ENCODE results near the gene TBATA. TPM values are rescaled to one million over a fixed set of nuclear protein-coding genes. Genes with fewer than 3 reads are reported as not detected.

TBATA gene
- polyA plus RNA-seq, 3 donors, result not detected

DNA sequence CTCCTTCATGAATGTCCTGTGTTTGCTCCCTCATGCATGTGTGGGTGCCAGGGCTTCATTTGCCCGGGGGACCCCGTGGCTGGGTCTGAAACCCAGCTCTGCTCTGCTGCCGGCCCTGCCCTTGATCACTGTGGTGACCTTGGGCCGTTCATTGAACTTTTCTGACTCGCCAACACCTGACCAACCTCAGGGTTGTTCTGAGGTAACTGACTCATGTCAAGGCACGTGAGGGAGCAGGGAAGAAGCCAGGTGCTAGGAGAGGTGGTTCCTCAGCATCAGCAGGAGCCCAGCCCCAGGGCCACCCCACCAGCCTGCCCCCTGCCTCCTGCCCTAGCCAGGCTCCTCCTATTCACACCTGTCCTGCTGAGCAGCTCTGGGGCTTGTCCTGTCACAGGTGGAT is 47.9 kb downstream of the TBATA start:
- TF ChIP-seq CTCF (IDR thresholded peaks at IDR 0.05), result no peak
- 91% methylated on average over 5 of the region's 6 CpGs for WGBS (ENCODE audit: insufficient coverage)
- Mint-ChIP-seq H3K4me1 (peaks cover under 1% of the 10 kb centered on the region), H3K9me3 (no peaks in the 10 kb centered on the region), H3K4me3 (no peak overlapping the region), H3K36me3 (no peaks in the 10 kb centered on the region), H3K27me3 (ENCODE audit: low read depth in 3 of 3) (peaks cover 1 to 3% (median 2%) of the 10 kb centered on the region in 3 donors), H3K27ac (no peak overlapping the region)
- Histone ChIP-seq H4K20me1 (ENCODE audit: insufficient read depth, low read length) (no peaks in the 10 kb centered on the region), H3K36me3 (replicated peaks in 1 of 2; ENCODE audit: control insufficient read depth in 1 of 2, insufficient read depth in 2 of 2, low read length in 2 of 2) (no peaks in the 10 kb centered on the region), H3K4me3 (replicated peaks in 1 of 3; ENCODE audit: low read depth in 2 of 3, low read length in 3 of 3) (no peak overlapping the region), H3K79me2 (ENCODE audit: insufficient read depth, low read length) (no peaks in the 10 kb centered on the region), H3K9me3 (replicated peaks in 1 of 2; ENCODE audit: control insufficient read depth in 1 of 2, insufficient read depth in 1 of 2, low read length in 2 of 2) (no peaks in the 10 kb centered on the region), H3K27ac (ENCODE audit: low read depth in 1 of 2, low read length in 2 of 2) (no peak overlapping the region), H2AFZ (ENCODE audit: insufficient read depth, low read depth, low read length, poor library complexity, severe bottlenecking) (no peak overlapping the region), H3K27me3 (ENCODE audit: control insufficient read depth in 2 of 2, insufficient read depth in 2 of 2, low read length in 2 of 2) (no peaks in the 10 kb centered on the region), H3K4me1 (ENCODE audit: control insufficient read depth in 1 of 2, insufficient read depth in 2 of 2, low read length in 2 of 2) (peaks cover 3 to 4% of the 10 kb centered on the region in 2 donors), H3K9ac (ENCODE audit: insufficient read depth, low read length, poor library complexity, severe bottlenecking) (no peak overlapping the region), H3K4me2 (replicated peaks; ENCODE audit: extremely low read depth, low read length, poor library complexity, severe bottlenecking) (no peak overlapping the region)
- intact Hi-C loops (cut with micrococcal nuclease), result no loop called here
- no peak for DNase-seq

DNA sequence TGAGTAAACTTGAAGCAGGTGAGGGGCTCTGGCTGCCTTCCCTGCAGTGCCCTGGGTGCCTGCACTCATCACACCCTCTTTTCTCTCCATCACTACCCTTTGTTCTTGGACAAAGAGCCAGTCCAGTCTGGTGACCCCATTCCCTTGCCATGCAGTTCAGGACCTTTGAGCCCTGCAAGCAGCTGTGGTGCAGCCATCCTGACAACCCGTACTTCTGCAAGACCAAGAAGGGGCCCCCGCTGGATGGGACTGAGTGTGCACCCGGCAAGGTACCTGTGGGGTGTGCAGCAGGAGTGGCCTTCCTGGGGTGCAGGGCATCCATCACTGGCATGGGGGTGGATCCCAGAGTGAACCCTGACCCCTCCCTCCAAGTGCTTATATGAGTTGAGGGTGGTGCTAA is 48.7 kb downstream of the TBATA start:
- no peak overlapping the region for H3K4me3 ChIP-seq (replicated peaks in 1 of 3; ENCODE audit: low read depth in 2 of 3, low read length in 3 of 3)
- H2AFZ ChIP-seq (ENCODE audit: insufficient read depth, low read depth, low read length, poor library complexity, severe bottlenecking), result no peak overlapping the region
- no peak for DNase-seq
- H3K9me3 ChIP-seq (replicated peaks in 1 of 2; ENCODE audit: control insufficient read depth in 1 of 2, insufficient read depth in 1 of 2, low read length in 2 of 2), result no peaks in the 10 kb centered on the region
- H3K36me3 ChIP-seq (replicated peaks in 1 of 2; ENCODE audit: control insufficient read depth in 1 of 2, insufficient read depth in 2 of 2, low read length in 2 of 2), result no peaks in the 10 kb centered on the region
- no peak overlapping the region for H3K27ac ChIP-seq (ENCODE audit: low read depth in 1 of 2, low read length in 2 of 2)
- Mint-ChIP-seq H3K36me3 (no peaks in the 10 kb centered on the region), H3K4me1 (no peaks in the 10 kb centered on the region), H3K27ac (no peak overlapping the region), H3K4me3 (no peak overlapping the region), H3K9me3 (no peaks in the 10 kb centered on the region), H3K27me3 (ENCODE audit: low read depth in 3 of 3) (peaks cover 1 to 3% (median 2%) of the 10 kb centered on the region in 3 donors)
- intact Hi-C loops (cut with micrococcal nuclease), result no loop called here
- H3K9ac ChIP-seq (ENCODE audit: insufficient read depth, low read length, poor library complexity, severe bottlenecking), result no peak overlapping the region
- TF ChIP-seq CTCF (IDR thresholded peaks at IDR 0.05), result no peak
- H3K27me3 ChIP-seq (ENCODE audit: control insufficient read depth in 2 of 2, insufficient read depth in 2 of 2, low read length in 2 of 2), result no peaks in the 10 kb centered on the region
- WGBS (ENCODE audit: insufficient coverage), result 100% methylated on average over 2 of the region's 3 CpGs
- no peaks in the 10 kb centered on the region for H3K4me1 ChIP-seq (ENCODE audit: control insufficient read depth in 1 of 2, insufficient read depth in 2 of 2, low read length in 2 of 2)
- H4K20me1 ChIP-seq (ENCODE audit: insufficient read depth, low read length), result no peaks in the 10 kb centered on the region
- H3K79me2 ChIP-seq (ENCODE audit: insufficient read depth, low read length), result no peaks in the 10 kb centered on the region
- H3K4me2 ChIP-seq (replicated peaks; ENCODE audit: extremely low read depth, low read length, poor library complexity, severe bottlenecking), result no peak overlapping the region
